K562 (cell line): ENCODE results near the gene CPED1. TPM values are rescaled to one million over a fixed set of nuclear protein-coding genes. Genes with fewer than 3 reads are reported as not detected.

ENCODE experiments used
- ATF6 ChIP-seq: sonication (generic); formaldehyde crosslinking; IDR thresholded peaks from 2 replicates; pipeline ENCODE4 v1.4.0; 2020; ENCODE audit warnings: mild to moderate bottlenecking, missing genetic modification reagents
- BRD4 ChIP-seq: fragments of 200-600 bp; sonication (generic); IDR thresholded peaks from 2 replicates; pipeline ENCODE4 v1.6.1; 2017; ENCODE audit warnings: inconsistent platforms
- E2F6 ChIP-seq, 2 experiments: IDR thresholded peaks; 2 replicates each; pipeline ENCODE4 v1.6.1; 2011; ENCODE audit warnings: borderline replicate concordance in 1 of 2, control low read depth in 1 of 2, low read depth in 1 of 2, low read length in 1 of 2, mild to moderate bottlenecking in 1 of 2, mixed read lengths in 1 of 2, moderate library complexity in 1 of 2; ENCODE audit not compliant: insufficient read depth in 1 of 2, insufficient read length in 1 of 2, poor library complexity in 1 of 2, severe bottlenecking in 1 of 2; ENCODE audit errors: extremely low read depth in 1 of 2
- EP300 ChIP-seq: IDR thresholded peaks from 2 replicates; pipeline ENCODE4 v1.6.1; 2012; ENCODE audit warnings: low read length, improper control_type of control experiment
- HNRNPLL ChIP-seq: fragments of 200-400 bp; formaldehyde crosslinking; IDR thresholded peaks from 2 replicates; pipeline ENCODE4 v1.6.1; 2017; ENCODE audit warnings: low read length, low read depth, mild to moderate bottlenecking; ENCODE audit not compliant: poor library complexity, severe bottlenecking
- IRF1 ChIP-seq: sonication (generic); formaldehyde crosslinking; IDR thresholded peaks from 2 replicates; pipeline ENCODE4 v1.8.0; 2022; ENCODE audit warnings: missing genetic modification reagents, mild to moderate bottlenecking, borderline replicate concordance
- MYC ChIP-seq, 2 experiments: fragments of 250-450 bp in 1 of 2; sonication (Bioruptor Pico) in 1 of 2; IDR thresholded peaks; 2 replicates each; pipeline versions ENCODE4 v1.5.1 to v1.6.1; 2012 to 2021; ENCODE audit warnings: low read depth in 2 of 2, borderline replicate concordance in 1 of 2, improper control_type of control experiment in 1 of 2, low read length in 1 of 2, mild to moderate bottlenecking in 1 of 2, moderate library complexity in 1 of 2
- NFYB ChIP-seq: IDR thresholded peaks from 2 replicates; pipeline ENCODE4 v1.6.1; 2011; ENCODE audit warnings: mild to moderate bottlenecking, moderate library complexity; ENCODE audit not compliant: insufficient read length; ENCODE audit errors: extremely low read depth
- PCBP2 ChIP-seq: fragments of 200-400 bp; formaldehyde crosslinking; IDR thresholded peaks from 2 replicates; pipeline ENCODE4 v1.6.1; 2018; ENCODE audit warnings: low read length, low read depth, mild to moderate bottlenecking, moderate library complexity; ENCODE audit not compliant: poor library complexity, severe bottlenecking
- POLR3G ChIP-seq: IDR thresholded peaks from 2 replicates; pipeline ENCODE4 v1.6.1; 2011; ENCODE audit not compliant: insufficient read length, insufficient replicate concordance; ENCODE audit errors: extremely low read depth
- RFX5 ChIP-seq: IDR thresholded peaks from 2 replicates; pipeline ENCODE4 v1.6.1; 2011; ENCODE audit warnings: low read depth, mild to moderate bottlenecking, improper control_type of control experiment, low read length
- SMARCE1 ChIP-seq: fragments of 450-650 bp; IDR thresholded peaks from 2 replicates; pipeline ENCODE4 v1.7.1; 2016; ENCODE audit warnings: mild to moderate bottlenecking
- SOX6 ChIP-seq: fragments of 450-650 bp; IDR thresholded peaks from 2 replicates; pipeline ENCODE4 v1.6.1; 2014; ENCODE audit warnings: mild to moderate bottlenecking
- STAT6 ChIP-seq: sonication (generic); formaldehyde crosslinking; IDR thresholded peaks from 2 replicates; pipeline ENCODE4 v1.8.1; 2023; ENCODE audit warnings: mild to moderate bottlenecking, missing genetic modification reagents
- TEAD1 ChIP-seq, 2 experiments: fragments of 450-650 bp in 1 of 2; sonication (generic) in 1 of 2; formaldehyde crosslinking; IDR thresholded peaks; 2 replicates each; pipeline versions ENCODE4 v1.4.0 to v1.8.0; 2020 to 2022; ENCODE audit warnings: mild to moderate bottlenecking in 2 of 2, missing genetic modification reagents in 1 of 2
- TRIM24 ChIP-seq, 2 experiments: fragments of 450-650 bp; IDR thresholded peaks; 2 replicates each; pipeline ENCODE4 v1.6.1; 2016
- ZBTB2 ChIP-seq: fragments of 450-650 bp; IDR thresholded peaks from 2 replicates; pipeline ENCODE4 v1.6.1; 2016; ENCODE audit warnings: antibody characterized with exemption
- ZNF174 ChIP-seq: fragments of 250-450 bp; sonication (Bioruptor Pico); IDR thresholded peaks from 2 replicates; pipeline ENCODE4 v1.4.0; 2020; ENCODE audit warnings: mild to moderate bottlenecking
- ZNF253 ChIP-seq: fragments of 250-450 bp; sonication (Bioruptor Pico); conservative IDR thresholded peaks from 2 replicates; pipeline ENCODE4 v1.6.1; 2021; ENCODE audit warnings: mild to moderate bottlenecking
- ZNF436 ChIP-seq: fragments of 250-450, 450-650 bp; sonication (Bioruptor Pico); formaldehyde crosslinking; IDR thresholded peaks from 2 replicates; pipeline ENCODE4 v1.7.0; 2020; ENCODE audit warnings: mild to moderate bottlenecking
- polyA plus RNA-seq, 8 experiments: library from polyadenylated mRNA; depleted of rRNA in 4 of 8; stranded (reverse) in 5 of 8; unstranded in 3 of 8; fragments of >200 nt; fragmentation: Nextera tagmentation in 2 of 8; fragmentation: Illumina TruSeq in 1 of 8; extraction: Ambion mirVana in 2 of 8; extraction: Trizol in 1 of 8; gene quantifications; 2 replicates each; pipeline versions ENCODE4 v1.2.1 to v1.2.3, GENCODE V29; 2011 to 2014; ENCODE audit warnings: inconsistent platforms in 1 of 8, missing spikeins in 1 of 8
- total RNA-seq, 7 experiments: library from RNA; depleted of rRNA in 6 of 7; stranded (reverse); fragments of >200 nt in 6 of 7; fragmentation: Illumina TruSeq in 2 of 7; extraction: Trizol in 2 of 7; gene quantifications; 2 replicates each; pipeline versions ENCODE4 v1.2.1 to v1.2.3, GENCODE V29; 2011 to 2021; ENCODE audit warnings: low replicate concordance in 1 of 7

The CPED1 gene
- total and polyA plus RNA-seq, 9 of the 15 experiments (the other 6 are each of a cell fraction or from before 2014, with no cell fraction given): 195 to 393 (median 290) TPM

GRCh38 chr7:121006711-121007315, 18.3 kb downstream of the CPED1 start (continued):
- TF ChIP-seq TEAD1 (CRISPR knock-in tag; IDR thresholded peaks at IDR 0.05): no peak
- TF ChIP-seq POLR3G: no peak
- no peak for TF ChIP-seq E2F6 (IDR thresholded peaks at IDR 0.05; ENCODE audit: borderline replicate concordance in 1 of 2, extremely low read depth in 1 of 2, insufficient read depth in 1 of 2, insufficient read length in 1 of 2, low read depth in 1 of 2, low read length in 1 of 2, poor library complexity in 1 of 2, severe bottlenecking in 1 of 2)
- peak; percentile 58 to 73 for TF ChIP-seq TRIM24 (IDR thresholded peaks at IDR 0.05)
- no peak for TF ChIP-seq MYC (IDR thresholded peaks at IDR 0.05; ENCODE audit: low read depth, low read length)
- no peak for TF ChIP-seq MYC (CRISPR knock-in tag; IDR thresholded peaks at IDR 0.05; ENCODE audit: borderline replicate concordance, low read depth)
- no peak for TF ChIP-seq STAT6 (CRISPR knock-in tag)
- no peak for TF ChIP-seq ZNF253 (CRISPR knock-in tag)
- TF ChIP-seq RFX5: no peak
- TF ChIP-seq SOX6: peak; percentile 87
- TF ChIP-seq ZNF436 (CRISPR knock-in tag): no peak
- peak; percentile 83 for TF ChIP-seq SMARCE1
- peak; percentile 49; the same call in 1 of the 2 replicates for TF ChIP-seq ZBTB2
- no peak for TF ChIP-seq ATF6 (CRISPR knock-in tag)
- TF ChIP-seq BRD4: peak; percentile 76; the same call in 1 of the 2 replicates
- TF ChIP-seq EP300: peak; percentile 60
- TF ChIP-seq IRF1 (CRISPR knock-in tag): no peak
- TF ChIP-seq NFYB: no peak
- TF ChIP-seq ZNF174 (CRISPR knock-in tag): no peak
- TF ChIP-seq PCBP2: no peak
- no peak for TF ChIP-seq HNRNPLL
